Ovary (tissue), 3 donors: ENCODE results near the gene EHBP1.

ENCODE experiments used
- EP300 ChIP-seq: sonication (generic); formaldehyde crosslinking; IDR thresholded peaks from one replicate; pipeline ENCODE4 v1.6.1; 2017; ENCODE audit warnings: antibody characterized with exemption
- POLR2A ChIP-seq: fragments of 450-650 bp; IDR thresholded peaks from one replicate; pipeline ENCODE4 v1.6.1; 2017; ENCODE audit warnings: antibody characterized with exemption, mild to moderate bottlenecking, moderate library complexity
- TF ChIP-seq, protein P1 (sequence below), 3 donors: fragments of 450-650 bp in 2 of 3; fragments of 200-600 bp in 1 of 3; IDR thresholded peaks; one replicate each; pipeline versions ENCODE4 v1.5.1 to v1.8.0; 2016 to 2022; ENCODE audit warnings: antibody characterized with exemption in 3 of 3, mild to moderate bottlenecking in 1 of 3
- donor health status: DM: no; HTN: no; CAD: no.

DNA sequence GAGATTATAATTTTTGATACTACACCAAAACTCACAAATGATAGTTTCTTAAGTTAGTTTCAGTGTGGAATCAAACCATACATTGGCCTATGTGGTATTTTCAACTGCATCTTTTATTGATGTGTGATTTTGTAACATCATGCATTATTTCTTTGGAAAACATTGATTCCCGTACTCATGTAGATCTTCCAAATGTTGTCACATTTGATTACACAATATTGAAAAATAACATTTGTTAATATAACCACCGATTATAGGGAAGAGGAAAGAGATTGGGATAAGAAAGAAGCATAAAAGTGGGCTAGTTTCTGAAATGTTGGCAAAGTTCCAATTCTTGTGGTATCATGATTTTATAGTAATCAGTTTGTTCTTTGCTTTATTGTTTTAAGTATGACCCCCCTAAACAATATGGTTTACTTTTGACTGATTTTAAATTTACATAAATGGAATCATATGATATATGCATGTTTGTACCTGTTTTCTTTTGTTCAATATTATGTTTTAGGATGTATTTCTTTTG, 227.9 kb downstream of the EHBP1 start:
- TF ChIP-seq POLR2A (no peak), EP300 (no peak)
- TF ChIP-seq, protein P1, sequence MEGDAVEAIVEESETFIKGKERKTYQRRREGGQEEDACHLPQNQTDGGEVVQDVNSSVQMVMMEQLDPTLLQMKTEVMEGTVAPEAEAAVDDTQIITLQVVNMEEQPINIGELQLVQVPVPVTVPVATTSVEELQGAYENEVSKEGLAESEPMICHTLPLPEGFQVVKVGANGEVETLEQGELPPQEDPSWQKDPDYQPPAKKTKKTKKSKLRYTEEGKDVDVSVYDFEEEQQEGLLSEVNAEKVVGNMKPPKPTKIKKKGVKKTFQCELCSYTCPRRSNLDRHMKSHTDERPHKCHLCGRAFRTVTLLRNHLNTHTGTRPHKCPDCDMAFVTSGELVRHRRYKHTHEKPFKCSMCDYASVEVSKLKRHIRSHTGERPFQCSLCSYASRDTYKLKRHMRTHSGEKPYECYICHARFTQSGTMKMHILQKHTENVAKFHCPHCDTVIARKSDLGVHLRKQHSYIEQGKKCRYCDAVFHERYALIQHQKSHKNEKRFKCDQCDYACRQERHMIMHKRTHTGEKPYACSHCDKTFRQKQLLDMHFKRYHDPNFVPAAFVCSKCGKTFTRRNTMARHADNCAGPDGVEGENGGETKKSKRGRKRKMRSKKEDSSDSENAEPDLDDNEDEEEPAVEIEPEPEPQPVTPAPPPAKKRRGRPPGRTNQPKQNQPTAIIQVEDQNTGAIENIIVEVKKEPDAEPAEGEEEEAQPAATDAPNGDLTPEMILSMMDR (IDR thresholded peaks at IDR 0.05), result no peak
